Activated naive CD8-positive, alpha-beta T cell treated with anti-CD3 and anti-CD28 coated beads, Interleukin-2, amount 50 U/mL, for 16 hours (primary cell): ENCODE data around the gene PTPRM.

Experiments
- DNase-seq: peaks from one replicate; pipeline ENCODE4 v3.0.0-alpha.2; 2020; ENCODE audit warnings: low read depth, low spot score

The PTPRM gene

DNA sequence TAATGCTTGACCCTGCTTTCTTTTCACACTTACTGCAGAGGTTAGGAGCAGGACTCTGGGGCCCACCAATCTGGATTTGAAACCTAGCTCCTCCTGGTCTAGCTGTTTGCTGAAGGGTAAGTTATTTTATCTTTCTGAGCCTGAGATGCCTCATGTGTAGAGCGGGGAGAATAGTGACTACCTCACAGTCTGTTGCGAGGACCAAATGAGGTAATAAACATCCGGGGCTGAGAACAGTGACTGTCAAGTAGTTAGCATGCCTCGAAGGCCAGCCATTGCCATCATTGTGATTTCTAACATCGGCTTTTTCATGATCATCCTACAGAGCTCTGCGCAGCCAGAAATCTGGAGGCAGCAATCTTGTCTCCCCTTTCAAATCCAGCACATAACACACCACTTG is 32.9 kb downstream of the PTPRM start:
- DNase-seq = no peak

DNA sequence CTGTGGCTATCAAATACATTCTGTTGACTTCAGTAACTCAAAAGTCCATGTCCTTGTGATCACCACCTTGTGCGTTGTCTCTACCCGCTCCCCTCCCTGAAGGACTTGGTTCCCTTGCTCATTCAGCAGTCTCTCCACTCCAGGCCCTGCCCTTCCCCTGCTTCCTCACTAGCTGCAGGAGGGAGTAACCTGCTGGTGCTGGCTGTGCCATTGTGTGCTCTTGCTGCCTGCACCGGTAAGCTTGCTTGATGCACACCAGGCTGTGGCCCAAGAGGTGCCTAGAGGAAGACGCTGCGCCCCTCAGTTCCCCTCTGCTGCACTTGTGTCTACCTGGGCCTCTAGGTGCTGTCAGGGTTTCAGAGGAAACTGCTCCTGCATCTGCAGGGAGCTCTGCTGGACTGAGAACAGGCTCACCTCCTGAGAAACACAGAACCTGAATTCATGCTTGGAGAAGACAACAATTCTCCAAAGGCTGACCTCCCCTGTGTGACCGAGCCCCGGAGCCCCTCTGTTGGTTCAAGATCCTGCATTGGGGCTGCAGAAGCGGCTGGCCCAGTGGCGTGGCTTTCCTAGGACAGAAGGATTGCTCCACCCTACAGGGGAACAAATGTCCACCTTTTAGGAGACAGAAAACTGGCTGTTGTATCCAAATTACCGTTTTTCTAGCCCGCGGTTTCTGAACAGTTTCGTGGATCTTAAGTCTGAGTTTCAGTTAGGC is 33.6 kb downstream of the PTPRM start:
- no peak for DNase-seq

DNA sequence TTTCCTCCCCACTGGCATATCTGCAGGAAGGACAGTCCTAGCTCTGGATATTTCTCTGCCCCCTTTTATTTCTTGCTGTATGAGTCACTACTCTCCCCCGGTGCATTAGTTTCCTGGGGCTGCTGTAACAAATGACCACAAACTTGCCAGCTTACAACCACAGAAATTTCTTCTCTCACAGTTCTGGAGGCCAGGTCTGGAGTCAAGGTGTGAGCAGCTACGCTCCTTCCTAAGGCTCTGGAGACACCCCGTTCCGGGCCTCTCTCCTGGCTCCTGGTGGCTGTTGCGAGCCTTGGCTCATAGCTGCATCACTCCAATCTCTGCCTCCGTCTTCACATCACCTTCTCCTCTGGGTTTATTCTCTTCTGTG is 34.1 kb downstream of the PTPRM start:
- no peak for DNase-seq

DNA sequence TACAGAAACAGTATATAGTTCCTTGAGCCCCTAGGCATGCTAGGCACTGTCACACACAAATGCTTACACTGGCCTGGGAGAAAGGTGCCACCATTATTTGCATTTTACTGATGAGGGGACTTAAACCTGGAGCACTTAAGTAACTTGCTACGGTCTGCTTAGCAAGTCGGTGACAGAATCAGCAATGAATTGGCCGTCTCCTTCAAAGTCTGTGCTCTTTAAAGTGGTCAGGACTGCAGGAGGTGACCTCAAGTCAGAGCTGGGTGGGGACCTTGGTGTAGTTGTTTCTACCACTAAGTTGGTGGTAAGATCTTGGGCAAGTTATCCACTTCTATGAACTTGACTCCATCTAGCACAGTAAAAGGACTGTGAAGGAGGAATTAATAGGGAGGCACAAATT is 34.8 kb downstream of the PTPRM start:
- DNase-seq = no peak

DNA sequence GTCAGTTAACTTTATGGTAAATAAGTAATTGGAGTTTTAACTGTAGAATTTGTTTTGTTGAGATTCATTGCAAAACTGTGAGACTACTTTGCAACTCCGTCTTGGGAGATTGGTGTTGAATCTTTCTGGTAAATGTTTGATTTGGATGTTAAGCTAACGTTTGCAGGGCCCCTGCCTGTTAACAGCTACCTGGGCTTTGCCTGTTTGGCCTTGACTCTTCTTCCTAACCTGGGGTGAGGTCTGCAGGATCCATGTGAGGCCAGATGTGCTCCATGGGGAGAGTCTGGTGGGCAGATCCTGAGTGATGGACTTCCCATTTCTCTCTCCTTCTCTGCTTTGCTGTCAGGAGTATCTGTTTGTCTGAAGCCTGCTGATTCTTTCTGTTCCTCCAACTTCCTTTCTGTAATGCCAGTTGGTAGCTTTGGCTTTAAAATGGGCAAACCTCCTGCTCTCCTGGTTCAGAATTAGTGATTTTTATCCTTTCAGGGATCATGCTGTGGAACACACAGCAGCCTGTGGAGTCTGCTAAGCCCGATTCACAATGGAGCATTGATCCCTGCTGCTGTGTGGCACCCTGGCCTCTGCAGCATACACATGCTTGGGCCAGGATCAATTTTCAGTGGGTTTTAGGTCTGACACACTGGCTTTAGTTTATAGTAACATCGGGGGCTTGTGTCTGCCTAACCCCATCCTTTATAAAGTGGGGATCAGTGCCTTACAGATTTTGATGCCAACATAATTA is 36.3 kb downstream of the PTPRM start:
- no peak for DNase-seq

DNA sequence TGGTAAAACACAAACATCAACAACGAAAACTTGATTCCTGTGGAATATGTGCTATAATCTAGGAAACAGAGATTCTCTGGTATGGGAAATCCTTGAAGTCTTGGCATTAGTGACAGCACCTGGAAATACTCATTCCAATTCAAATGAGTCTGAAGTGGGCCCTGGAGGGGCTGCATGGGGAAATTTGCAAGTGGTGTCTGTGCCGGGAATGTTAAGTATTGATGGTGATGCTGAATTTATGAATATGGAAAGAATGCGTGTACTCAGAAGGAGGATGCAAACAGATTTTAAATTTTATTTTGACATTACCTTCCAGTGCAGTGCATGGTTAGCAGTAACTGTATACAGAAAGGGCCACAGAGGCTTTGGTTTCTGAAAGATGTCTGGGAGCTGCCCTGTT is 37.2 kb downstream of the PTPRM start:
- no peak for DNase-seq

DNA sequence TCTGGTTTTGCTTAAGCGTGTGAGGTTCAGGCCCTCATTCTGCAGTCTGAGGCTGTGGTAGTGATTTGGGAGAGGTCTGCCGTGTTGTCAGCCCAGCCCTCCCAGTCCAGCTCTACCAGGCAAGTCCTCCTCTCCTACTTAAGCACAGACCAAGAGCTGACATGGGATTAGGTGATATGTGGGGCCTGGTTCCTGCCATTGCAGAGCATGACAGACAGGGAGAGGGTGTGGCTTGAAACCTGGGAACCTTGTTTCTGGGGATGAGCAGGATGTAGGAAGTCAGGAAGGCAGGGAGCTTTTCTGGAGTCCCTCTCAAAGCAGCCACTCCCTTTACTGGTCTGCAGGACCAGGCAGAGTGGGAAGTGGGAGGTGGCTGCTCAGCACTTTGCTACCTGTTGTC is 38.6 kb downstream of the PTPRM start:
- no peak for DNase-seq

DNA sequence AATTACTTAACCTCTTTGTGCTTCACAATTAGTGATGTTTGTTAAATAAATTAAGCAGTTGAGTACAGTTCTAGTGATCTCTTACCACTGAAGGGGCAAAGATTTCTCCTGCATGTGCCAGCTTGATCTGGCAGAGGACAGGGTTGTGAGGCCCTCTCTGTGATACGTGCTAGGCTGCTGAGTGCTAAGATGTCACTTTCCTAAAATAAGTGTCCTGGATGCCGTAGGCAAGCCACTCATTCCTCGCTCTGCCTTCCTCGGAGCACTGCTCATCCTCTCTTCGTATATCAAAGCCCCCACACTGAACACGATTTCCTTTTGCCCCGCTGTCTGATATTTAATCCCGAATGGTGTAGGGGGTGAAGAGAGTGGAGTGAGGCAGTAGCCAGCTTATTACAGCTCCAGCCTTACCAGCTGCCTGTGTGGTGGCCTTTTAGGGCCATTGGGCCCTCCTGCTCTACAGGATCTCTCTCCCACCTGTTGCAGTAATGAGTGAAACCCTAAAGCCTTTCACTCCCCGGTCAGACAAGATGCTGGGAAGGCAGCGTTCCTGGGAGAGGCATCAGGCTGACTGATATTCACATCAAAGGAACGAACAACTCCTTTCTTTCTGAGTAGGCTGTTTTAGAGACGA is 40.5 kb downstream of the PTPRM start:
- DNase-seq = no peak

DNA sequence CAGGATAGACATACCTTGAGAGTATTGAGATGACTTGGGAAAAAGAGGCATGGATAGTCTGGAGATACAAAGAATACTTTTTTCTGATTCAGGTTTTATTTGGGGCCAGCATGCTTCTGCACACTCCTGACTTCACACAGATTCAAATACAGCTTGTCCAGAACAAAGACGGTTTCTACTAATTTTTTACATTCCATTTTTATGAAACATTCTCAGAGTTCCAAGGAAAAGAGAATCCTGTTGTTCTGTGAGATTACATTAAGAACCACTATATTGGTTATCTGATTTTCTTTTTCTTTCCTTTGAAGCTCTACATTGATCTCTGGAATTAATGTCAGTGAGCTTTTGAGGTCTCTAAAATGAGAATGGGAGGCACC is 41.0 kb downstream of the PTPRM start:
- DNase-seq = no peak

DNA sequence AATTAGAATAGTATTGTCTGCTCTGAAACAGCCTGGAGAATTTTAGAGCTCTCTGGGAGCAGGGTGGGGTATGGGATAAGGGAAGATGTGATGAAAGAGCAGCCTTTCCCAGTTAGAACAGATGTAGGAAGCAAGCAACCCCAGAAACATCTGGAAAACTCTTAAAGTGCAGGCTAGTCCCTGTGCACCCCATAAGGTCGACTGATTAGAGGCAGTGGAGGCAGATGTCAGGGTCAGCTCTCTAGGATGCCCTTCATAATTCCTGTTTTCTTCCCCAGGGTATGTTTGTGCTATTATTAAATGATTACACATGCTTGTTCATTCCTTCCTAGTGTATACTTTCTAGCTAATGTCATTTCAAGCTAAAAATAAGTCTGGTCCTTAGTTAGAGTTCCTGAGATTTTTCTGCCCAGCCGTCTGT is 41.7 kb downstream of the PTPRM start:
- DNase-seq = no peak

DNA sequence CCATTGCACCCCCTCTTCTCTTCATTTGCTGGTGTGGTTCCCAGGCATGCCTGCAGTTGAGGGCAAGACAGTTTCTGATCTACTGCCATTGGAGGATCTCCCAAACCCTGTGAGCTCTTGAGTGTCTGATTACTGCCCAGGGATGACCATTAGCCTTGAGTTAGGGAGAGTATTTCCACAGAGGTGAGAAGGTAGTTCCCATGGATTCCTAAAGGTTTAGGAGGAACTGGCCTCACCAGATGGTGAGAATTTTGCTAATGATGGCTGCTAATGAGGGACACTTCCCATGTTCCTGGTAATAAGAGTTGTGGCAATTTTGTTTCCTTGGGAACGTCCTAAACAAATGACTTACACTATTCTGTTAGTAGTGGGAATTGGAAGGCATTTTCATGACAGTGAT is 42.5 kb downstream of the PTPRM start:
- no peak for DNase-seq

DNA sequence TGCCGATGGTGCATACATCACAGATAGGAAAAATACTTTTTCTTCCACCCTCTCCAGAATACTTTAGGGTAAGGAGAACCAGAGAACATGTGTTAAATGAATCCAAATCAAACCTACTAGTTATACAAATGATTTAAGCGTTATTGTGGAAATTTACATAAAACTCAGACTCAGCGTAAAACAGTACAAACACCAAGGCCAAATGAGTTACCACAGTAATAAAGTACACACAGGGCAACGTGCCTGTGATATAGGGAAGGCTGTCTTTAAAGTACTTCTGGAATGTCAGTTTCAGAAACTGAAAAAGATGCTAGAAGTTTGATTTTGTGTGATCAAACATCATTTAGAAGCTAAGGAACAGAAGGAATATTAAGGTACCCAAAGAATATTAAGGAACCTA is 46.9 kb downstream of the PTPRM start:
- no peak for DNase-seq

DNA sequence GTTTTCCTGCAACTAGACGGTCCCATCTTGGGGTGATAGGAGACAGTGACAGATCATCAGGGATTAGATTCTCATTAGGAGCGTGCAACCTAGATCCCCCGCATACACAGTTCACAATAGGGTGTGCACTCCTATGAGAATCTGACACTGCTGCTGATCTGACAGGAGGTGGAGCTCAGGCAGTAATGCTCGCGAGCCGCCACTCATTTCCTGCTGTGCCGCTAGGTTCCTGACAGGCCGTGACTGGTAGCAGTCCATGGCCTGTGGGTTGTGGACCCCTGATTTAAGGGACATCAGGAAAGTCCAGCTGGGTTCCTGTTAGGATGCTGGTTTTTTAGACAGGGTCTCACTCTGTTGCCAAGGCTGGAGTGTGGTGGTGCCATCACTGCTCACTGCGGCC is 48.7 kb downstream of the PTPRM start:
- DNase-seq = no peak

DNA sequence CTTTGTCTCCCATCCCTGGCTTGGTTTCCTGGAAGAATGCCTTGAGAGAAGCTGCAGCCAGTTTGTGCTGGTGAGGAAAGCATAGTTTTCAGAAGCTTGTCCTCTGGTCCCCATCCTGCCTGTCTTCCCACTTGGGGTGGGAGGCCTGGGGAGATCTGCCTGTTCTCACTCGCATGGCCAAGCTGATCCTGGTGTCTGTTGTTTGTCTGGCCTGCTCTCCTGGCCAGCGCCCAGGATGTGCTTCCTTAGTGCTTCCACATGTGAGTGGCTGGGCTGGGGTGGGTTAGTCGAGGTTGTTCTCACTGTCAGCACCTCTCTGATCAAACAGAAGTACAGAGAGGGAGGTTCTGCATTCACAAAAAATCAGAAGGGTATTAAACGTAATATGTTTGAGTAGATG is 49.5 kb downstream of the PTPRM start:
- DNase-seq = no peak

DNA sequence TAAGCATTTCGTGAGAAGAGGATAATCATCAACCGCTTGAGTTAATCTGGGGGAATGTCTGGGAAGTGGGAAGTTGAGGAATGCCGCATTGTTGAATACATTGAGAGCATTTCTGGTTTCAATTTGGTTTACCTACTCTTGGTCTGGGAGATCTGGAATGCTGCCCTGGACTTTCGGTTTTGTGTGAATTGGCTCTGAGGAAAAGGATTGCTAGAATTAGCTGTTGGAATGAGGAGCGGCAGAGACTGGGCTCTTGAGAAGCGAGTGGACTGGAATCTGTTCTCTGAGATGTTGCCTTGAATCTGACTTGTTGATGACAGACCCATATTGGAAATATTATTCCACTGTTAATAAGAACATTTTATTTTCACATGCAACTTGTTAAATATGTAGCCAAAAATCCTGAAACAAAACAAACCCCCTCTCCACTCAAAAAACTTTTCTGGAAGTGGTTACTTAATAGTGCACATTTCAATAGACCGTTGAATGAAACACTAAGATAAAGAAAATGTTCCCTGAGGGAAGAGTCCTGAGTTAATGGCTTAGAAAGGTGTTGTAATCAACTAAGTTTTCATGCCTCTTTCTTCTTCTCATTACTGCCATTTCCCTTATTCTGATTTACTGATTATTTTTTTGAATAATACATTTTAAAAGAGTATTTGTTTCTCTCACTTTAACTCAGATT is 50.8 kb downstream of the PTPRM start:
- no peak for DNase-seq

DNA sequence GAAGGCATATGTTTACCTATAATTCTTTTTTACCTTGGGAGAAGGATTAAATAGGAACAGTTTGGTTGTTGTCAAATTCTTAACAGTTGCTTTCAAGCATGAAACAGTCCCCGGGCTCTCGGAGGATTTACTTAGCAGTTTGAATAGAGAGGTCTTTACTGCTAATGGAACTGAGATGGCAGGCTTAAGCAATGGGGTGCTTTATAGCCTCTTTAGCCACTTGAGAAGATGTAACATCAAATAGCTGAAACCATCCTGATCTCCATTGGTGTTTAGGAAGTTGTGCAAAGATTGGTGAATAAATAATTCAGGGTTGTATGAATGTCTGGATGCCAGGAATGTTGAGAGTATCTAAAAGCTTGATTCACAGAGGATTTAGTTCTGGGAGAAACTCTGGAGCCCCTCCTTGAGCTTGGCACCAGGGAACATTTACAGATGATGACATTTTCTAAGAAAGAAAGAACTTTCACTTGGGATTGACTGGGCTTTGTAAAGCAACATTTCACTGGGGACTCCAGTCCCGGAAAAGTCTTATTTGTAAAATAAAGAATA is 51.9 kb downstream of the PTPRM start:
- DNase-seq = no peak

DNA sequence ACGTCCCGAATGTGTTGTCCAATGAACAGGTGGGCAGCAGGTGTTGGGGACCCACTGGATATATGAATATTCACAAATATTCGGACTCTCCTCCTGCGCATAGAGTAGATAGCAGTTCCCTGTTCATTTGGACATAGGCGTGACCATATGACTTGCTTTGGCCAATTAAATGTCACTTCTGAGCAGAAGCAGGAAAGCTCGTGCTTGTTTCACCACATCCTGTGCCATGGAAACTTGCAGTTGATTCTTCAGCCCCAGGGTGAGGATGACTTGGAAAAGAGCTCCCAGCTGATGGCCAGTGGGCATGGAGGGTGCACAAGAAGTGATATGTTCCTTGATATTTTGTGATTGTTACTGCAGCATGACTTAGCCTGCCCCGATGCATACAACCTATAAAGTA is 52.6 kb downstream of the PTPRM start:
- DNase-seq = no peak

DNA sequence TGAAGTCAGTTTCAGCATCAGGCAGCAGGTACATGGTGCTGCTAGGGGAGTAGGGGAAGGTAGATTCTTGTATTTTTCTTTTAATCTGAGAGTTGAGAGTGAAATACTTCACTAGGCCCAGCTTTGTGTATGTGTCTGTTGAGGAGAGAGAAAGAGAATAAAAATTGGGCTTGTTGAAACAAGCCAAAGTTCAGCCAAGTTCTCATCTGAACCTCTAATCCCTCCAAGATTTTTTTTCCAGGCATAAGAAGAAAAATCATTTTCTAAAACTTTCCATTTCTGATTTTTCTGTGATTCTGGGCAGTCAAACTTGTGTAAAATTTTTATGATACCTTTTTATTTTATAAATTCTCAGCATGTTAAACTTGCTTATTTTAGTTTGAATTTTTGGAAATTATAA is 55.6 kb downstream of the PTPRM start:
- no peak for DNase-seq

DNA sequence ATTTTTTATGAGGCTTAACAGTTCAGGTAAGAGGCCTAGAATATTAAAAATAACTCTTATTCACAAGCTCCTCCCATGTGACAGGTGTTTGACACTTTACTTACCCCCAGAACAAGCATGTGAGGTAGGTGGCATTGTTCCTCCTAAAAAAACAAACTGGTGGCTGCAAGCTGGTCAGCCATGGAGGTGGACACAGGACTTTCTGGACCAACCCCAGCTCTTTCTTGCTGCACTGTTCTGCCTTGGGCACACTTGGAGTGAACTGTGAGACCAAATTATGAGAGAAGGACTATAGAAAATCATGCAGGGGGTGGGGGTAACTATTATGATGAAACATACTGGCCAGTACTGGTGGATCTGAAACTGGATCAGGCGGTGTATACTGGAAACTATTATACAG is 56.6 kb downstream of the PTPRM start:
- DNase-seq = no peak

DNA sequence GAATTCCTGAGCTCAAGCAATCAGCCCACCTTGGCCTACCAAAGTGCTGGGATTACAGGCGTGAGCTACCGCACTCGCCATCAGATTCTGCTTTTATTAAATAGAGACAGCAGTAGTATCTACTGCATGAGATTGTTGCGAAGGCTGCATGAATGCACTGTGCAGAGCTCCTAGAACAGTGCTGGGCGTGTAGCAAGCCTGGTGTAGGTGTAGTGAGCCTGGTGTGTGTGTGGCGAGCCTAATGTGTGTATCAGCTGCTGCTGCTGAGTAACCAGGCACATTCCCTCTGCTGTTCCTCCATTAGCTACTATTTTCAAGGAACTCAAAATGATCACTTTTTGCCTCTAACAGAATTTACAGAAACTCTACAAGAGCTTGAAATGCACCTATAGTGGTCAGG is 57.6 kb downstream of the PTPRM start:
- no peak for DNase-seq

DNA sequence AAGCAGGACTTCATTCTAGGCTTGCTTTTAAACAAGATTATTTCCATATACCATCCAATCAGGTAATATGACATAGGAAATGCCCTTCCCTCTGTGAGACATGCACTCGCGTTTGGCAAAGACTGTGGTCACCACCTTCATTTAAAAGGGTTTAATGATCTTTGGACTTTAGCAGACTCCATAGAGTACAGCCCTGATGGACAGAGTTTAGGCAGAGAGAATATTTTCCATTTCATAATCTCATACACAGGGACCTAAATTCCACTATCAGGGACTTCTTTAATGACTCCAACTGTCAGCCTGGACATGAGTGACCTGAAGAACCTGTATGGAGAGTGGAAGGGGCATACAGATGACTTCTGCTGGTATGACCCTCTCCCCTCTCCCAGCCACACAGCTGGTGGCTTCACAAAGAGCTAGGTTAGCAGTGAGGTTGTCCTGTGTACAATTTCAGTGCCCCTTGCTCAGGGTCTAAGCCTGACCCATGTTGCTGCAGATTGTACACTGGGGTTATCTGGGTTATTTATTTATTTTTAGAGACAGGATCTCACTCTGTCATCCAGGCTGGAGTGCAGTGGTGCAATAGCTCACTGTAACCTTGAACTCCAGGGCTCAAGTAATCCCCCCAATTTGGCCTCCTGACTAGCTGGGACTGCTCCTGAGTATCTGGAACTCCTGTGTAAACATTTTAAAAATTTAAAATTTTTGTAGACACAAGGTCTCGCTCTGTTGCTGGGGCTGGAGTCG is 59.2 kb downstream of the PTPRM start:
- DNase-seq = no peak
